ENCODE data around the gene ADARB2. TPM values are rescaled to one million over a fixed set of nuclear protein-coding genes. Genes with fewer than 3 reads are reported as not detected.

Gene ADARB2
- total RNA-seq, 6 donors from 2014 or later: 0.69 to 5.2 (median 1.8) TPM

DNA sequence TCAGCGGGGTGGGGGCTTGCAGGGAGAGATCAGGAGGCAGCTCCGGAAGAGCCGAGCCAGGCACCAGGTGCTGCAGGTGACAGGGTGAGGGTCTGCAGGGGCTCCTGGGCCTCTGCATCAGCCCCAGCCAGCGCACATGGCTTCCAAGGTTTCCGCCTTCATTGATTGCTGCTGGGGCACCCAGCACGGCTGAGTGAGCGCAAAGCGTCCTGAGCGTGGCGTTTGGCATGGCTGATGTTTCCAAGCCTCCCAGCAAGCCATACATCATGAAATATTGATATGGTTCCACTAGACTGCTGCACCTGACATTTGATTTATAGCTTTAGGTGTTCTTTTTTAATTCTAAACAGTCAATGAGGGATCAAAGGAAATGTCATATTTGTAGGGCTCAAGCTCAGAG, 422.1 kb downstream of the ADARB2 start:
- Histone ChIP-seq H3K4me1 (no peaks in the 10 kb centered on the region), H3K9me3 (no peaks in the 10 kb centered on the region), H3K27me3 (no peaks in the 10 kb centered on the region), H3K27ac (no peak overlapping the region), H3K4me3 (no peak overlapping the region), H3K36me3 (no peaks in the 10 kb centered on the region)
- DNase-seq: no peak
- TF ChIP-seq, protein P1, sequence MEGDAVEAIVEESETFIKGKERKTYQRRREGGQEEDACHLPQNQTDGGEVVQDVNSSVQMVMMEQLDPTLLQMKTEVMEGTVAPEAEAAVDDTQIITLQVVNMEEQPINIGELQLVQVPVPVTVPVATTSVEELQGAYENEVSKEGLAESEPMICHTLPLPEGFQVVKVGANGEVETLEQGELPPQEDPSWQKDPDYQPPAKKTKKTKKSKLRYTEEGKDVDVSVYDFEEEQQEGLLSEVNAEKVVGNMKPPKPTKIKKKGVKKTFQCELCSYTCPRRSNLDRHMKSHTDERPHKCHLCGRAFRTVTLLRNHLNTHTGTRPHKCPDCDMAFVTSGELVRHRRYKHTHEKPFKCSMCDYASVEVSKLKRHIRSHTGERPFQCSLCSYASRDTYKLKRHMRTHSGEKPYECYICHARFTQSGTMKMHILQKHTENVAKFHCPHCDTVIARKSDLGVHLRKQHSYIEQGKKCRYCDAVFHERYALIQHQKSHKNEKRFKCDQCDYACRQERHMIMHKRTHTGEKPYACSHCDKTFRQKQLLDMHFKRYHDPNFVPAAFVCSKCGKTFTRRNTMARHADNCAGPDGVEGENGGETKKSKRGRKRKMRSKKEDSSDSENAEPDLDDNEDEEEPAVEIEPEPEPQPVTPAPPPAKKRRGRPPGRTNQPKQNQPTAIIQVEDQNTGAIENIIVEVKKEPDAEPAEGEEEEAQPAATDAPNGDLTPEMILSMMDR (IDR thresholded peaks at IDR 0.05): no peak
- TF ChIP-seq EP300 (IDR thresholded peaks at IDR 0.05): no peak
- TF ChIP-seq POLR2A (IDR thresholded peaks at IDR 0.05): no peak
- no peak for TF ChIP-seq POLR2AphosphoS5 (IDR thresholded peaks at IDR 0.05)
- 89 to 100% methylated on average over 6 to 10 of the region's 10 CpGs for WGBS, 2 donors
- no peak for ATAC-seq (ENCODE audit: low FRiP score in 2 of 2)

DNA sequence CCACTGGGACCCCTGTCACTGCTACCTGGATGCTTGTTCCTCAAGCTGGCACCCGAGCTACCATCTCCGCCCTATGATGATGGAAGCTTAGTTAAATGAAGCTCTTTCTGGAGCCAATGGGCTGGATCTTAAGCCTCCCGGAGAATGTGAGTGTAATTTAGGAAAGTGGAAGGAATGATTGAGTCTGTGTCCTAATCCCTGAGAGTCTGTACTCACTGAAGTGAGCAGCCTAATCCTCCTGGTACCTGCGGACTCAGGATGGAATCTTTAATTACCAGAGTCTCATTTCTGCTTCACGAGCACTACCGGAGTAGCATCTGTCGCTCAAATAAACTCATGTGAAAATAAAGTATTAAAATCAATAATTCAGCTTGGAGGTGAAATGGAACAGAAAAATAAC, 425.6 kb downstream of the ADARB2 start:
- H3K36me3 ChIP-seq: no peaks in the 10 kb centered on the region
- TF ChIP-seq, protein P1 (IDR thresholded peaks at IDR 0.05): no peak
- 88 to 94% methylated on average over 7 of the region's 7 CpGs for WGBS, 2 donors
- no peaks in the 10 kb centered on the region for H3K9me3 ChIP-seq
- ATAC-seq (ENCODE audit: low FRiP score in 2 of 2) (no peak), DNase-seq (no peak)
- H3K4me1 ChIP-seq: no peaks in the 10 kb centered on the region
- no peaks in the 10 kb centered on the region for H3K27me3 ChIP-seq
- no peak overlapping the region for H3K4me3 ChIP-seq
- H3K27ac ChIP-seq: no peak overlapping the region

DNA sequence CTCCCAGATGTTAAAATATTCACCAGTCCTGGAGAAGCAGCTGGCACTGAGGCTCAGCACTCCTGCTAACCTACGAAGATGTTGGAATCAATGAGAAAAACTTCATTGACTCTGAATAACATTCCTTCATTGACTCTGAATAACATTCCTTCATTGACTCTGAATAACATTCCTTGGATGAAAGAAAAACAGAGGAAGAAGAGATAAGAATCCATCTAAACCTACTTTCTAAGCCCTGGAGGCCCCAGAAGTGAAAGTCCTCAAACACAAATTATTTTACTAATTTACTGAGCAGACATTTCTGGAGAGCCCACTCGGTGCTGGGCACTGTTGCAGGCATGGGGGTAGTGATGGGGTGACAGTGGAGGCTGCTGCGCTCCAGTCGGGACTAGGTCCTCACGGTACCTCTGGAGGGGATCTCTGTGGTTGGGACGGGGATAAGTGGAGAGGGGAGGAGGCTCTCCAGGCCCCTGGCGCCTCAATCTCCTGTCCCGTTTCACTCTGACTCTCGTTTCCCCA, 427.0 kb downstream of the ADARB2 start:
- Histone ChIP-seq H3K27ac (no peak overlapping the region), H3K4me1 (no peaks in the 10 kb centered on the region), H3K27me3 (no peaks in the 10 kb centered on the region), H3K9me3 (no peaks in the 10 kb centered on the region), H3K36me3 (no peaks in the 10 kb centered on the region), H3K4me3 (no peak overlapping the region)
- TF ChIP-seq, protein P1 (IDR thresholded peaks at IDR 0.05): no peak
- TF ChIP-seq EP300 (IDR thresholded peaks at IDR 0.05): no peak
- no peak for TF ChIP-seq POLR2A (IDR thresholded peaks at IDR 0.05)
- TF ChIP-seq POLR2AphosphoS5 (IDR thresholded peaks at IDR 0.05): no peak
- no peak for DNase-seq
- WGBS, 2 donors: 72 to 73% methylated on average over 9 of the region's 9 CpGs
- ATAC-seq (ENCODE audit: low FRiP score in 2 of 2): no peak

DNA sequence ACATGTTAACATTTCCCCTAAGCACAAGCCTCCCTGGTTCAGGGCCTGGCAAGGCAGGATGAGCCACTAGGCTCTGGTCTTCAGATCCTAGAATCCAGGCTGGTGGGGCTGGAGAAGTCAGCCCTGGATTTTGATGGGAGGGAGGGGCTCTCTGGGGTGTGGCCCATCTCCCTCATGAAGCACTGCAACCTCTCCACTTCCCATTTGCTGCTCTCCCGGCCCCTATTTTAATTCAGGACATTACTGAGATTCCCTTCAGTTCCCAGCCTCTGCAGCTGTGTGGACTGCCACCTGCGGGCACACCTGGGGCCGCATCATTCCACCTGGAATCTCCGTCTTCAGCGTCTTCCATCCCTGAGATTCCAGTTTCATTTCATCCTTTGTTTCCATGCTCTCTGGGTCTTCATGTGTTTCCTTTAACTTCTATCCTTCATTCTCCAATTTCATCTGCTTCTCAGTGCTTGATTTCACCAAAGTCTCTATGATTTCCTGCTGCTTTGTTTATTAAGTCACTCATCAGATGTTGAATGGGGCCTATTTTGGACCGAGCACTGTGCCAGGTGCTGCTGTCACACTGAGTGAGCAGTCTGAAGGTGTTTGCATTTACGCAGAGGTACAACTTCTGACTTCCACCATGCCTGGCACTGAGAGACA, 427.6 kb downstream of the ADARB2 start:
- 80 to 88% methylated on average over 7 of the region's 7 CpGs for WGBS, 2 donors
- no peak overlapping the region for H3K27ac ChIP-seq
- ATAC-seq (ENCODE audit: low FRiP score in 2 of 2) (no peak), DNase-seq (no peak)
- H3K4me1 ChIP-seq: no peaks in the 10 kb centered on the region
- TF ChIP-seq, protein P1 (IDR thresholded peaks at IDR 0.05): no peak
- TF ChIP-seq POLR2A (IDR thresholded peaks at IDR 0.05) (no peak), EP300 (IDR thresholded peaks at IDR 0.05) (no peak), POLR2AphosphoS5 (IDR thresholded peaks at IDR 0.05) (no peak)
- no peaks in the 10 kb centered on the region for H3K9me3 ChIP-seq
- no peaks in the 10 kb centered on the region for H3K36me3 ChIP-seq
- H3K27me3 ChIP-seq: no peaks in the 10 kb centered on the region
- no peak overlapping the region for H3K4me3 ChIP-seq
